CD4-positive, alpha-beta memory T cell (primary cell): Measurements from ENCODE around the gene ILK. TPM values are rescaled to one million over a fixed set of nuclear protein-coding genes. Genes with fewer than 3 reads are reported as not detected.

Experiments
- CTCF ChIA-PET: fragments of 350-600 bp; sonication (Branson Sonifier 250); formaldehyde crosslinking; loops from one replicate; lab custom pipeline; 2021; ENCODE audit warnings: inconsistent platforms; ENCODE audit not compliant: partially characterized antibody; lab: Charles Lee
- POLR2A ChIA-PET: fragments of 350-600 bp; sonication (Branson Sonifier 250); formaldehyde crosslinking; loops from one replicate; lab custom pipeline; 2021; ENCODE audit not compliant: partially characterized antibody; lab: Charles Lee
- DNase-seq, 5 donors: peaks; one replicate each; pipeline versions ENCODE4 v3.0.0 to v3.0.0-alpha.2; 2020 to 2022; ENCODE audit warnings: mixed read lengths in 1 of 5
- H3K27ac ChIP-seq: one replicate; pipeline ENCODE4 v1.7.0; 2013; ENCODE audit warnings: low read depth, low read length
- H3K27me3 ChIP-seq: 2 replicates; pipeline ENCODE4 v1.7.0; 2013; ENCODE audit warnings: mild to moderate bottlenecking, low read length, moderate library complexity; ENCODE audit not compliant: insufficient read depth
- H3K36me3 ChIP-seq: 2 replicates; pipeline ENCODE4 v1.7.0; 2013; ENCODE audit warnings: mild to moderate bottlenecking, low read length, moderate library complexity; ENCODE audit not compliant: insufficient read depth
- H3K4me1 ChIP-seq: 2 replicates; pipeline ENCODE4 v1.7.0; 2013; ENCODE audit warnings: mild to moderate bottlenecking, low read length, moderate library complexity; ENCODE audit not compliant: insufficient read depth
- H3K4me3 ChIP-seq, 2 donors: one replicate each; pipeline ENCODE4 v1.7.0; 2013; ENCODE audit warnings: low read length in 2 of 2, mild to moderate bottlenecking in 1 of 2
- H3K9me3 ChIP-seq, 2 donors: one replicate each; pipeline ENCODE4 v1.7.0; 2013; ENCODE audit warnings: low read length in 2 of 2, control low read depth in 1 of 2; ENCODE audit not compliant: control insufficient read depth in 1 of 2
- H3K27ac Mint-ChIP-seq, 7 donors: one replicate each; pipeline ENCODE4 v1.8.0; 2020 to 2021; ENCODE audit warnings: mixed read lengths in 7 of 7, mild to moderate bottlenecking in 6 of 7, inconsistent platforms in 3 of 7, moderate library complexity in 3 of 7
- H3K27me3 Mint-ChIP-seq, 2 donors: one replicate each; pipeline ENCODE4 v1.8.0; 2020 to 2021; ENCODE audit warnings: mixed read lengths in 2 of 2
- H3K36me3 Mint-ChIP-seq, 2 donors: one replicate each; pipeline ENCODE4 v1.8.0; 2020 to 2021; ENCODE audit warnings: mixed read lengths in 2 of 2, inconsistent platforms in 1 of 2, mild to moderate bottlenecking in 1 of 2
- H3K4me1 Mint-ChIP-seq, 4 donors: one replicate each; pipeline ENCODE4 v1.8.0; 2020 to 2021; ENCODE audit warnings: mixed read lengths in 4 of 4, mild to moderate bottlenecking in 1 of 4
- H3K4me3 Mint-ChIP-seq, 8 donors: one replicate each; pipeline ENCODE4 v1.8.0; 2020 to 2021; ENCODE audit warnings: mixed read lengths in 8 of 8, mild to moderate bottlenecking in 7 of 8, moderate library complexity in 6 of 8, inconsistent platforms in 3 of 8
- H3K9me3 Mint-ChIP-seq, 8 donors: one replicate each; pipeline ENCODE4 v1.8.0; 2020 to 2021; ENCODE audit warnings: mixed read lengths in 8 of 8, mild to moderate bottlenecking in 5 of 8, inconsistent platforms in 3 of 8, moderate library complexity in 1 of 8
- intact Hi-C: fragments of 100-400 bp; cut with micrococcal nuclease; formaldehyde crosslinking; loops from one replicate; pipeline ENCODE4 v1.15.1; 2023
- polyA plus RNA-seq, 2 donors: library from polyadenylated mRNA; unstranded; fragments of 300-500 nt; fragmentation: Illumina TruSeq; gene quantifications; one replicate each; pipeline ENCODE4 v1.2.3, GENCODE V29; 2021
- total RNA-seq, 2 experiments: library from RNA; stranded (reverse); gene quantifications; one replicate each; pipeline ENCODE4 v1.2.3, GENCODE V29; 2021

Gene ILK
- total and polyA plus RNA-seq, 4 experiments from 2014 or later, result 121 to 132 (median 130) TPM

- DNase-seq, result no peak
- H3K9me3 Mint-ChIP-seq, result no peaks in the 10 kb centered on the region
- peak overlapping the region; percentile 8 to 26 for H3K4me3 ChIP-seq
- H3K36me3 ChIP-seq, result no peaks in the 10 kb centered on the region
- H3K9me3 ChIP-seq, result no peaks in the 10 kb centered on the region
- CTCF ChIA-PET, result interaction anchor here (1.2 to 2.8 kb wide), 10 partner anchors 13 to 60 kb away, joined by 3 to 16 read pairs (median 5); partner anchors contain the start of genes MRPL17, TAF10 and TPP1
- H3K27me3 ChIP-seq, result no peaks in the 10 kb centered on the region
- H3K4me1 ChIP-seq, result peaks cover 44% of the 10 kb centered on the region
- no peak overlapping the region for H3K27ac Mint-ChIP-seq
- POLR2A ChIA-PET, result interaction anchor here (0.6 to 3.3 kb wide), 19 partner anchors 8 to 165 kb away, joined by 3 to 37 read pairs (median 7); partner anchors contain the start of genes ARFIP2, DCHS1, ILK and MRPL17
- no peaks in the 10 kb centered on the region for H3K36me3 Mint-ChIP-seq
- H3K27me3 Mint-ChIP-seq, result no peaks in the 10 kb centered on the region
- no peak overlapping the region for H3K4me3 Mint-ChIP-seq
- H3K4me1 Mint-ChIP-seq, result peaks cover 0 to 12% (median 0%) of the 10 kb centered on the region in 4 donors
- H3K27ac ChIP-seq, result peak overlapping the region; percentile 54
- intact Hi-C loops, result loop anchor here (2.0 kb wide), 1 partner anchor 20 kb away; no protein-coding TSS in a partner anchor
Measured at GRCh38 chr11:6646576-6646917, 43.0 kb downstream of the ILK start.

DNA sequence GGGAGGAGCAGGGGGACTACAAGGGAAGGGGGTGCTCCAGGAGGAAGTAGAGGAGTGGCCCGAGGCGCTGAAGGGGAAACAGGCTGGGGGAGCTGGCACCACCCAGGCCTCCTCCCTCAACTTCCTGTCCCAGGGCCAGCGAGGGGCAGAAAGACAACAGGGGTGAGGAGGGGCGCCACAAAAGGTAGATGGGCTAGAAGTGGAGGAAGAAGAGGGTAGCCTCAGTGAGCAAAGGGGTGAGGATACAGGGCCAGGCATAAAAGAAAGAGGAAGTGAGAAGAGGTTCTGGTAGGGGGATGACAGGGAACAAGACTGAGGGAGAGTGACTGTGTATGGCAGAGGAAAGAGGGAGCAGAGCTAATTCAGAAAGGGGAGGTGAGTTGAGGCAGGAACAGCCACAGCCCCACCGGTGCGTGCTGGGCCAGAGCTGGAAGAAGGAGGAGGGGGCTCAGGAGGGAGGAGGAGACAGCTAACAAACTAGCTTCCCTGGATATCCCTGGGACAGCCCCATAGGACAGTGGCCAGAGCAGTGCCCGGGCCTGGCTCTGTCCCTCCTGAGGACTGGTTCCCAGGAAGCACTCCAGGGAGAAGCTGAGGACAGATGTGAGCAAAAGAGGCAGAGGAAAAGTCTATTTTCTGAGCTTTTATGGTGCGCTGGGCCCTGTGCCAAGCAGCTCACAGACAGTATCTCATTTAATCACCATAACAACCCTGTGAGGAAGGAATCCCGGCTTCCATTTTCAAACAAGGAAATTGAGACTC lies 43.5 kb downstream of the ILK start:
- peak overlapping the region; percentile 8 to 26 for H3K4me3 ChIP-seq
- H3K4me1 ChIP-seq, result peaks cover 44% of the 10 kb centered on the region
- H3K4me1 Mint-ChIP-seq, result peaks cover 0 to 12% (median 0%) of the 10 kb centered on the region in 4 donors
- ChIA-PET CTCF (interaction anchor here (1.2 to 2.8 kb wide), 10 partner anchors 13 to 59 kb away, joined by 3 to 16 read pairs (median 5); partner anchors contain the start of genes MRPL17, TAF10 and TPP1), POLR2A (interaction anchor here (0.6 to 3.3 kb wide), 21 partner anchors 7 to 258 kb away, joined by 3 to 37 read pairs (median 7); partner anchors contain the start of genes ARFIP2, DCHS1, ILK and MRPL17)
- intact Hi-C loops, result loop anchor here (2.0 kb wide), 1 partner anchor 20 kb away; no protein-coding TSS in a partner anchor
- H3K9me3 Mint-ChIP-seq, result no peaks in the 10 kb centered on the region
- no peaks in the 10 kb centered on the region for H3K27me3 ChIP-seq
- H3K36me3 Mint-ChIP-seq, result no peaks in the 10 kb centered on the region
- H3K9me3 ChIP-seq, result no peaks in the 10 kb centered on the region
- H3K27ac ChIP-seq, result peak overlapping the region; percentile 54
- no peaks in the 10 kb centered on the region for H3K27me3 Mint-ChIP-seq
- no peak overlapping the region for H3K27ac Mint-ChIP-seq
- no peak overlapping the region for H3K4me3 Mint-ChIP-seq
- H3K36me3 ChIP-seq, result no peaks in the 10 kb centered on the region
- DNase-seq, result peak in 3 of 5 donors; percentile 22 to 31 (median 22)

DNA sequence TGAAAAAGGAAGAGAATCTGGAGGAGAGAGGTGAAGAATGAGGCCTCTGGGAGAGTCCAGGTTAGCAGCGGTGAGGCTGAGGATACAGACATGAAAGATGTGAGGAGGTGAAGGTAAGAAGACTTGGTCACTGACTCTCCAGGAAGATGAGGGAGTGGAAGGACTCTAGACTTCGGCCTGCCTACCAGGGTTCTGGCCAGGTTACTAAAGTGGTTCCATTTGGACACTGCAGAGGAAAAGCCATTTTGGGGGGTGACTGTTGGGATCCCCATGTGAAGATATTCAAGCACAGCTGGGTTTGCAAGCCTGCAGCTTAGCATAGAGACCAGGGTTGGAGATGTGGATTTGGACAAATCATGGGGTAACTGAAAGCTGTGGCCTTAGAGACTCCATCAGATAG lies 44.3 kb downstream of the ILK start:
- intact Hi-C loops, result loop anchor here (1.0 to 2.0 kb wide), 2 partner anchors 19 to 29 kb away; partner anchors contain the start of gene TPP1
- no peak for DNase-seq
- Histone ChIP-seq H3K27me3 (no peaks in the 10 kb centered on the region), H3K4me3 (no peak overlapping the region), H3K9me3 (no peaks in the 10 kb centered on the region), H3K36me3 (no peaks in the 10 kb centered on the region), H3K27ac (peak overlapping the region; percentile 54), H3K4me1 (peaks cover 47% of the 10 kb centered on the region)
- ChIA-PET POLR2A (interaction anchor here (1.0 to 4.5 kb wide), 15 partner anchors 9 to 258 kb away, joined by 3 to 37 read pairs (median 8); partner anchors contain the start of genes ILK, MRPL17, TAF10 and TPP1), CTCF (interaction anchor here (1.3 to 2.8 kb wide), 9 partner anchors 12 to 58 kb away, joined by 3 to 16 read pairs (median 12); partner anchors contain the start of genes MRPL17, TAF10 and TPP1)
- H3K36me3 Mint-ChIP-seq, result no peaks in the 10 kb centered on the region
- no peak overlapping the region for H3K27ac Mint-ChIP-seq
- H3K9me3 Mint-ChIP-seq, result no peaks in the 10 kb centered on the region
- peaks cover 0 to 12% (median 0%) of the 10 kb centered on the region in 4 donors for H3K4me1 Mint-ChIP-seq
- no peaks in the 10 kb centered on the region for H3K27me3 Mint-ChIP-seq
- H3K4me3 Mint-ChIP-seq, result no peak overlapping the region

GRCh38 chr11:6648501-6648900 lies 44.9 kb downstream of the ILK start:
- Mint-ChIP-seq H3K4me3 (no peak overlapping the region), H3K27ac (no peak overlapping the region), H3K9me3 (no peaks in the 10 kb centered on the region), H3K36me3 (no peaks in the 10 kb centered on the region), H3K4me1 (peaks cover 0 to 12% (median 0%) of the 10 kb centered on the region in 4 donors), H3K27me3 (no peaks in the 10 kb centered on the region)
- intact Hi-C loops, result loop anchor here (1.0 kb wide), 1 partner anchor 29 kb away; the partner anchor contains the start of gene TPP1
- CTCF ChIA-PET, result interaction anchor here (0.9 to 3.1 kb wide), 11 partner anchors 11 to 117 kb away, joined by 3 to 17 read pairs (median 6); partner anchors contain the start of genes MRPL17, TAF10 and TPP1
- POLR2A ChIA-PET, result interaction anchor here (1.0 to 4.5 kb wide), 9 partner anchors 10 to 259 kb away, joined by 3 to 21 read pairs (median 7); partner anchors contain the start of genes TAF10 and TPP1
- H3K36me3 ChIP-seq, result no peaks in the 10 kb centered on the region
- H3K4me1 ChIP-seq, result peaks cover 54% of the 10 kb centered on the region
- DNase-seq, result no peak
- no peak overlapping the region for H3K4me3 ChIP-seq
- H3K9me3 ChIP-seq, result no peaks in the 10 kb centered on the region
- no peaks in the 10 kb centered on the region for H3K27me3 ChIP-seq
- no peak overlapping the region for H3K27ac ChIP-seq

DNA sequence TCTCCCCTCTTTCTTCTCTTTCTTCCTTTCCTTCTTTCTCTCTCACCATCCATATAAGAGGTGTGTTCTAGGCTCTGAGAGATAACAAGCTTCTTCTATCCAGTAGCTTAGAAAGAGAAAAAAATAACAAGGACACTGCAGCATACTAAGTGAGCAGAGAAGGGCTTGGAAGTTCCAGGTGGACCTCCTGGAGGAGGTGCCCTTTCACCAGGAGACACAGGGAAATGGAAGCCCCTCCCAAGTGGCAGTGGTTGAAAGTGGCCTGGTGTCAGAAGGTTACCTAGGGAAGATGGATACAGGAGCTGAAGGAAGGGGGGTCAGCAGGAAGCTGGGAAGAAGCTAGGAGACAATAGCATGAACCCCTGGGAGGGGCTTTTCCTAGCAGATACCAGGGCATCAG lies 46.5 kb downstream of the ILK start:
- Histone ChIP-seq H3K36me3 (no peaks in the 10 kb centered on the region), H3K27me3 (no peaks in the 10 kb centered on the region), H3K4me3 (no peak overlapping the region), H3K27ac (no peak overlapping the region), H3K9me3 (no peaks in the 10 kb centered on the region), H3K4me1 (peaks cover 55% of the 10 kb centered on the region)
- ChIA-PET CTCF (interaction anchor here (1.5 to 3.1 kb wide), 8 partner anchors 18 to 46 kb away, joined by 4 to 17 read pairs (median 7); partner anchors contain the start of genes ILK, MRPL17, TAF10 and TPP1), POLR2A (interaction anchor here (0.9 to 4.5 kb wide), 9 partner anchors 9 to 45 kb away, joined by 3 to 21 read pairs (median 7); partner anchors contain the start of genes MRPL17, TAF10 and TPP1)
- H3K36me3 Mint-ChIP-seq, result no peaks in the 10 kb centered on the region
- peaks cover 0 to 9% (median 0%) of the 10 kb centered on the region in 4 donors for H3K4me1 Mint-ChIP-seq
- no peak overlapping the region for H3K4me3 Mint-ChIP-seq
- no peak overlapping the region for H3K27ac Mint-ChIP-seq
- H3K27me3 Mint-ChIP-seq, result no peaks in the 10 kb centered on the region
- H3K9me3 Mint-ChIP-seq, result no peaks in the 10 kb centered on the region
- intact Hi-C loops, result no loop called here
- DNase-seq, result no peak

DNA sequence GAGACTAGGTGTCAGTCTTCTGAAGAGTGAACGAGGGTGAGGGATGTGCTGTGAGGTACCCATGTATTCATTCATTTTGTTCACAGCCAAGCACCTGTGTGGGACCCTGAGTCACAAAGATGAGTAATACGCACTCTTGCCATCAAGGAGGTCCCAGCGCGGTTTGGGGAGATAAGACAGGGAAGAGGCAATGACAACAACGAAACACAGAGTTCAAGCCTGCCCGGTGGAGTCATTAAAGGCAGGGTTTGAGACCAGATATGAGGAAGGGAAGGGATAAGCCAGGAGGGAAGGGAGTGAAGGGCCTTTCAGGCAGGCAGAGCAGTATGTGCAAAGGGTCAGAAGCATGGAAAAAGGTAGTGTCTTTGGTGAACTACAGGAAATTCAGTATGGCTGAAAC lies 47.4 kb downstream of the ILK start:
- DNase-seq, result no peak
- intact Hi-C loops, result no loop called here
- no peaks in the 10 kb centered on the region for H3K9me3 ChIP-seq
- no peaks in the 10 kb centered on the region for H3K27me3 Mint-ChIP-seq
- H3K27ac Mint-ChIP-seq, result no peak overlapping the region
- H3K4me3 ChIP-seq, result no peak overlapping the region
- no peaks in the 10 kb centered on the region for H3K36me3 ChIP-seq
- peaks cover 48% of the 10 kb centered on the region for H3K4me1 ChIP-seq
- CTCF ChIA-PET, result interaction anchor here (1.9 to 3.1 kb wide), 4 partner anchors 17 to 47 kb away, joined by 6 to 17 read pairs (median 8); partner anchors contain the start of genes ILK and TAF10
- H3K36me3 Mint-ChIP-seq, result no peaks in the 10 kb centered on the region
- no peaks in the 10 kb centered on the region for H3K27me3 ChIP-seq
- no peak overlapping the region for H3K27ac ChIP-seq
- H3K4me3 Mint-ChIP-seq, result no peak overlapping the region
- H3K9me3 Mint-ChIP-seq, result no peaks in the 10 kb centered on the region
- peaks cover 0 to under 1% (median under 1%) of the 10 kb centered on the region in 4 donors for H3K4me1 Mint-ChIP-seq
- POLR2A ChIA-PET, result interaction anchor here (1.4 to 4.5 kb wide), 5 partner anchors 22 to 39 kb away, joined by 3 to 20 read pairs (median 5); partner anchors contain the start of genes MRPL17, TAF10 and TPP1
